OCI-LY7 (cell line): ENCODE measurements around the gene SMAGP.

ENCODE experiments used
- CTCF ChIP-seq: fragments of 200-600 bp; sonication (generic); conservative IDR thresholded peaks from 2 replicates; pipeline ENCODE4 v1.5.1; 2014; ENCODE audit warnings: mild to moderate bottlenecking, antibody characterized with exemption, low read length, moderate library complexity, mixed read lengths
- EZH2phosphoT487 ChIP-seq: fragments of 200-600 bp; sonication (generic); IDR thresholded peaks from 2 replicates; pipeline ENCODE4 v1.6.1; 2018; ENCODE audit warnings: low read depth, borderline replicate concordance, mild to moderate bottlenecking, mixed run types, antibody characterized with exemption, low read length, moderate library complexity, mixed read lengths

DNA sequence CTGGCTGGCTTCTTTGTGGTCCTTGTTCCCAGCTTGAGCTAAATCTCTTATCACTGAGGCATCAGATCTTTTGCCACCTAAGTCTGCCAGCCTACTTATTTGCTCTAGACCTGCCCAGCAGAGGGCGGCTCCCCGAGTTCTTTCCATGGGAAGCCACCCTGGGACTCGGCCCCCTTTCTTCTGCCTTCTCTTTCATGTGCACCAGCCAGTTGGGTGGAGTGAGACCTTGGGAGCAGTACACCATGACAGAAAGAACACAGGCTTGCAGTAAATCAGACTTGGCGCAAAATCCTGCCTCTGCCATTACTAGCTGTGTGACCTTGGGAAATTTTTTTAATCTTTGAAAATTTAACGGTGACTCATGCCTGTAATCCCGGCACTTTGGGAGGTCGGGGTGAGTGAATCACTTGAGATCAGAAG lies 7.4 kb downstream of the SMAGP start:
- peak; percentile 76 for TF ChIP-seq CTCF
- TF ChIP-seq EZH2phosphoT487 = no peak
